GM12873 (cell line): ENCODE results near the gene INTS3.
A peak's percentile ranks its signal among the peaks of the same experiment; 100 is the strongest.

ENCODE experiments used
- CTCF ChIP-seq: IDR thresholded peaks from 2 replicates; pipeline ENCODE4 v1.5.1; 2012; ENCODE audit warnings: low read depth, mild to moderate bottlenecking, moderate library complexity, low read length, control low read depth; ENCODE audit not compliant: insufficient read depth; ENCODE audit errors: missing control alignments

The INTS3 gene

GRCh38 chr1:153768316-153769181 lies 40.7 kb downstream of the INTS3 start:
- no peak for TF ChIP-seq CTCF

GRCh38 chr1:153769221-153769620 lies 41.4 kb downstream of the INTS3 start:
- no peak for TF ChIP-seq CTCF

- TF ChIP-seq CTCF: no peak
Observed at GRCh38 chr1:153770797-153771196, 42.9 kb downstream of the INTS3 start.

GRCh38 chr1:153771261-153771660 lies 43.4 kb downstream of the INTS3 start:
- no peak for TF ChIP-seq CTCF

- peak; percentile 53 for TF ChIP-seq CTCF
Observed at GRCh38 chr1:153771841-153772593, 44.2 kb downstream of the INTS3 start.

- TF ChIP-seq CTCF: no peak
Observed at GRCh38 chr1:153773096-153773921, 45.5 kb downstream of the INTS3 start.

GRCh38 chr1:153774026-153774595 lies 46.3 kb downstream of the INTS3 start:
- TF ChIP-seq CTCF: no peak
